G401.6 (cell line): ENCODE measurements around the gene PTGES.

ENCODE experiments used
- FAIRE-seq: peaks from 2 replicates; lab custom pipeline; 2012; peaks lifted over from hg19 to GRCh38; lab: Jason Lieb, UNC

PTGES gene

GRCh38 chr9:129740666-129741464, 12.0 kb downstream of the PTGES start:
- no peak for FAIRE-seq

- FAIRE-seq: no peak
Observed at GRCh38 chr9:129740174-129740573, 12.7 kb downstream of the PTGES start.

GRCh38 chr9:129739432-129739831, 13.4 kb downstream of the PTGES start:
- no peak for FAIRE-seq

- no peak for FAIRE-seq
Observed at GRCh38 chr9:129737479-129738274, 15.2 kb downstream of the PTGES start.

GRCh38 chr9:129736334-129736733, 16.5 kb downstream of the PTGES start:
- no peak for FAIRE-seq

GRCh38 chr9:129735546-129735945, 17.3 kb downstream of the PTGES start:
- no peak for FAIRE-seq

- no peak for FAIRE-seq
Observed at GRCh38 chr9:129733632-129733953, 19.2 kb downstream of the PTGES start.

GRCh38 chr9:129732946-129733631, 19.8 kb downstream of the PTGES start:
- FAIRE-seq: no peak

- no peak for FAIRE-seq
Observed at GRCh38 chr9:129732100-129732499, 20.7 kb downstream of the PTGES start.

- no peak for FAIRE-seq
Observed at GRCh38 chr9:129731477-129732085, 21.3 kb downstream of the PTGES start.

GRCh38 chr9:129728744-129729143, 24.1 kb downstream of the PTGES start:
- FAIRE-seq: no peak

- FAIRE-seq: peak; percentile 78
Observed at GRCh38 chr9:129726322-129727160, 26.3 kb downstream of the PTGES start.

GRCh38 chr9:129725795-129726251, 27.0 kb downstream of the PTGES start:
- no peak for FAIRE-seq

- no peak for FAIRE-seq
Observed at GRCh38 chr9:129724456-129725190, 28.2 kb downstream of the PTGES start.

GRCh38 chr9:129722913-129723312, 29.9 kb downstream of the PTGES start:
- no peak for FAIRE-seq

GRCh38 chr9:129720865-129721545, 31.8 kb downstream of the PTGES start:
- no peak for FAIRE-seq

- no peak for FAIRE-seq
Observed at GRCh38 chr9:129720181-129720864, 32.5 kb downstream of the PTGES start.

- FAIRE-seq: no peak
Observed at GRCh38 chr9:129719135-129719534, 33.7 kb downstream of the PTGES start.

GRCh38 chr9:129718647-129719046, 34.2 kb downstream of the PTGES start:
- no peak for FAIRE-seq

GRCh38 chr9:129717991-129718390, 34.9 kb downstream of the PTGES start:
- FAIRE-seq: no peak
